Stimulated activated CD8-positive, alpha-beta memory T cell treated with anti-CD3 and anti-CD28 coated beads, Interleukin-12 subunit alpha, Interleukin-12 subunit beta, amount 100 ng/mL, for 4 hours (primary cell): Measurements from ENCODE around the gene SLC9C2.
"Not testable (repeated sequence)": the region's sequence is repeated elsewhere in the genome, so short reads cannot be mapped to it uniquely, and the experiment has no call there.

Experiments used
- DNase-seq: peaks from one replicate; pipeline ENCODE4 v3.0.0-alpha.2; 2020; ENCODE audit warnings: low read depth

SLC9C2 gene, protein sequence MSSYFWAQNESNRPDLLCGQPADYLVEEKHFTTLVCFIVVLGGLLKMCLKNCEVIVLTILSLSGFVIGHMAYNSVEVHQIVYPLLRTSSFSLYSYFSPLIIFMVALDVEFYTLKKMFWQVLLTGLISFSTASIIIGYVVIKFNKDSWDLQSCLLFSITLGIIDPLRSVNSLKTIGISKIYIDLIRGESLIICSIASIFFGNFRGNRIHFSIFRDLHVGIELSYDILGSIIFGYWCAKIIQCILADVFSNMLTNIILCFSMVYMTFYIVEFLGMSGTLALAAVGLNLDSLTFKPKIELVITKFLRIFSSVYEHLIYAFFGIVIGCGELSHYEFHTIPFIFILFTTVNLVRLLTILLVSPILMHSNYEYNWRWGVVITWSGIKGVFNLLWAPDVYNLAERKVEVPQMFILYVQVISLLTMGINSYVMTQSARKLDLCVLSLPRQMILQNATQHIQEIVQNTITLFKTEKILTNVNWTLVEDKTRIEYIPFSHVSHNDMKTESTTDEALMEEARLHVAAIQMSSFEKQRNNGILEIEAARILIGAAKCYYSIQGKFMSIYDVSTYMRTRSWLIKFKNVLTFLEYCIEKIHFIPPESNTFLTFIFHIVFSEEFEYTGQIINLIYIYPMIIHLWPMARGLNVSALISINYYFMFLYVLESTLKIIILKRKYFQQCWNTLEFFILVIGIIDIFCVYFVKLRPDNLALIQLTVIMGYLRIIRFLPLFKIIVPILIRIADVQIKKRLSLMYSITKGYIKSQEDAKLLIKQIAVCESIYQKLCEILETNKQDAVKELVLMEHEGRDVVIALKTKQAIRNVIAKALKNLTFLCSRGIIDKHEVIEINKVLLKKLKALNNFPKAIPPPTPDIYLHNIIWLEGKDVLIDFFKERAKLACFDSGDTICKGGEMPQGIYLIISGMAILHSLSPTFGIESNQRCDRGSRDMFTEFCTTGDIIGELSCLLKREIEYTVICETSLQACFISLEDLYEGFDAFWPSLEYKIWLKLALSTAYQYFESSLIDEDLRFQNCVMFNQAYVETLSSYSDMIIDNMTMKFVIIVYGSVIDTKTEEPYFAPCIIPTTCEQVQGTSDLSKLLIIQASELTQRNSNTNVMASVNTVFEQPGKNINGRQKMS

DNA sequence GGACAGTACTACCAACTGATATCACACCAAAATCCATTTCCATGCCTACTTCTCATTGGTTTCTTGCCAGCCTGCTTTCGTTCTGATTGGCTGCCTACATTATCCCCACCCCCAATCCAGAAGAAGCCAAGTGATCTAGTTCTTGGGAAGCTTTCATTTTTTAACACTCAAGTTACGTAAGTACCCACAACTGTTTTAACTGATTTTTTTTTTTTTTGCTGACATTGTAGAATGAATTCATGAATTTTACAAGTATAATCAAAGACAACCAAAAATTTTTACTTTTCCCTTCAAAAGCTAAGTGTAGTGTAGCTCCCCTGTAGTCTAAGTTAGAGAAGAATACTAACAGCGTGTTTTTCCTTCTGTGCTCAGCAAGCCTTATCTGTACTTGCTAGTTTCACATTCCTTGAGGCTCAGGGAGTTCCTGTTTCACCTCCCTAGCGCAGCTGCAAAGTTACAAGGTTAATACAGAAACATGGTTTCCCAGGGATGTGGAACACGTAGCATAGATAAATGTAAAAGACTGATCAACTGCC is at the start of gene SLC9C2:
Gene SLC9C2, minus strand, starts transcription at position 17 of the 536 bp plus-strand sequence. CDS start 1,296 bp downstream, outside the sequence.
- DNase-seq, result no peak

DNA sequence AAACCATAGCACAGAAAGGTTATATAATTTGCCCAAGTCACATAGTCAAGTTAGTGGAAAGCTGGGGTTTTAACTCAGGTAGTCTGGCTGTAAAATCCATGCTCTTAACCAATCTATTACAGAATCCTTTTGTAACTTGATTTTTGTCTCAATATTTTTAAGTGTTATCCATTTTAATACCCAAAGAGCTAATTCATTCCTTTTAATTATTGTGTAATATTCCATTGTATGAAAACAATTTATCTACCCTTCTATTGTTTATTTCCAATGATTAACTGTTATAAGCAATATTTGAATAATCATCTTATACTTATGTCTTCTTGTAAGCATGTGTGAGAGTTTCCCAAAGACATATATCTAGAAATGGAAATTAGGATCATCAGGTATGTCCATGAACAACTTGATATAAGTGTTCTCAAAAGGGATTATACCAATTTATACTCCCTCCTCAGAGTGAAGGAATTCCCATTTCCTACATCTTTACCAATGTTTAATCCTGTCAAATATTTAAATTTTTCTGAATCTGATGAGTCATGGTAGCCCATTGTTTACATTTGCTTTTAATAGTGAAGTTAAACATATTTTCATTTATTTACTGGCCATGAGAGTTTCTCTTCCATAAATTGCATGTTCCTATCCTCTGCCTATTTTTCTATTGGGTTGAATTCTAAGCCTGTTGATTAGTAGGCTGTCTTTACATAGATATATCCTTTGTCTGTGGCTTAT is 46.2 kb upstream of the SLC9C2 start:
- DNase-seq, result no peak

DNA sequence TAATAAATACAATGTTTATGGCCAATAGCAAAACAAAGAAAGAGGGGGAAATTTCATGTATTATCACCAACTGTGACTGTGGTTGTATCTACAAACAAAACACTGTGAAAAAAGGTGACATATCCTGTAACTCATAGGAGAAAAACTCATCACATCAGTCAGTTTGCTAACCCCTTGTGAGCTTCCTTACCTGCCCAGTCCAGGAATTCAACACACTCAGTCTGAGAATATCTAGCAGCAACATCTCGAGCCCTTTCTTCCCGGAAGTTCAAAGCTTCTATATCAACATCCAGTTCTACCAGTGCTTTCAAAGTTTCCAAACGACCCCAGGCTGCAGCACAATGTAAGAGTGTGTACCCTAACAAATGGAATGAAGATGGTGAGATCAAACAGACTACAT is 43.8 kb upstream of the SLC9C2 start:
- no peak for DNase-seq

DNA sequence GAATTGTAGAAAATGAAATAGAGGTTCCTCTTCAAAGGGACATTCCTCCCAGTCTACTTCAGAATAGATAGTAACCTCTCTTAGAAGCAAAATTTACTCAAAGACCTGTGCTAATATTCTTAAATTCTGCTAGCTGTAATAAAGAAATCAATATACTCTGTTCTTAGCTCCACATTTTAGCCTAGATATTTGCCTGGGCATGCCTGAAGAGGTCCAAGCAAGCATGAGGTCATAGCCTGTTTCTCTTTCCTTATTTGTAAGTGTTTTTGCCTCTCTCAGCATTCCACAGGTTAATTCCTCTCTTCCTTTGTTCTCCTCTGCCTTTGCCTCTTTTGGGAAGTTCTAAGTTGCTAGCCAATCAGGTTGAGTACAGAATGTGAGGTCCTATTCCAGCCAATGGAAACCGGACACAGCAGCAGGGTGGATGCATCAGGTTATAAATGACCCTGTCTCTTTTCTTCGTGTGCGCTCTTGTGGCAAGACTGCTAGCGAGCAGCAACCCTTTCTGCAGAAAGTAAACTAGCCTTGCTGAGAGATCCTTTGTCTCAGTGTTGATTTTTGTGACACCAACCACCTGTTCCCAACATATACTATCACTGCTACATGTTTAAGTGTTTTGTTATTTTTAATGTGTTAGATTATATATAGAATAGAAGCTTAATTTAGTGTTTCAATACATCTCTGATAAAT is 39.7 kb upstream of the SLC9C2 start:
- DNase-seq, result not testable (repeated sequence)

DNA sequence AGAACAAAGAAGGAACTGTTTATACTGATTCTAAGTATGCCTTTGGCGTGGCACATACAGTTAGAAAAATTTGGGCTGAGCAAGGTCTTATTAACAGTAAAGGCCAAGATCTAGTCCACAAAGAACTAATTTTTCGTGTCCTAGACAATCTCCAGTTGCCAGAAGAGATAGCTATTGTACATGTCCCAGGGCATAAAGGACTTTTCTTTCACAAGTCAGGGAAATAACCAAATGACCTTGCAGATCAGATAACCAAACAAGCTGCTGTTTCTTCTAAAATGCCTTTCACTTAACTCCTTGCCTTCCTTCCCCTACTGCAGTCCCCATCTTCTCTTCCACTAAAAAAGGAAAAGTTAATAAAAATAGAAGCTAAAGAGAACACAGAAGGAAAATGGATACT is 36.2 kb upstream of the SLC9C2 start:
- no peak for DNase-seq

DNA sequence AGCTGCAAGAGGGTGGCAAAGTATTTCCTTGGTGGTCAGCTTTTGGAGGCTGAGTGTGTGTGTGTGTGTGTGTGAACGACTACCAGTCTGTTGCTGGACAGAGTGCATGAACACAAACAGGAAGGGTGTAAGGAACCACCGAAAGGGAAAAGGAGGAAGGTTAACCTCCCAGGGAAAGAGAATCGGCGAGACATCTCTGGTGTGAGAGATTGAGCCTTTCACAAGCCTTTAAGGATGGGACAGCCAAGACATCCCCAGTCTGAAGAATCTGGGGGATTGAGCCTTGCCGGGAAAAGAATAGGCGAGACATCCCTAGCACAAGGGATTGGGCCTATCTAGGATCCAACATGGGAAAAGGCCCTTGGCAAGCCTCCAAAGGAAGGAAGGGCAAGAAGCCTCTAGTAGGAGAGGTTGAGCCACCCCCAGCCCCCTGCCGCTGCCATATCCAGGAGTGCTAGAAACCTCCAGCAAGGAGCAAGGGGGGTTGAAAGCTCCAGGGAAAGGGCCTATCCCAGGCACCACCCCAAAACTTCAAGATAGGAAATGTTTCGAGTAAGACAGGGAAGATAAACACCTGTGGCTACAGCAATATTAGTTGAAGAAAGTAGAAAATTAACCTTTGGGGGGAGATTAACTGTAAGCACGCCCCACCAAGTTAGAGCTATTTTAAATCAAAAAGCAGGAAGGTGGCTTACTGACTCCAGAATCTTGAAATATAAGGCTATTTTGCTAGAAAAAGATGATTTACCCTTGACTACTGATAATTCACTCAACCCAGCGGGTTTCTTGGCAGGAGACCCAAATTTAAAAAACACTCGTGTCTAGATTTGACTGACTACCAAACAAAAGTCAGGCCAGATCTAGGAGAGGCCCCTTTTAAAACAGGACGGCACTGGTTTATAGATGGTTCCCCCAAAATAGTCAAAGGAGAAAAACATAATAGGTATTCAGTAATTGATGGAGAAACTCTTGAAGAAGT is 35.5 kb upstream of the SLC9C2 start:
- no peak for DNase-seq

DNA sequence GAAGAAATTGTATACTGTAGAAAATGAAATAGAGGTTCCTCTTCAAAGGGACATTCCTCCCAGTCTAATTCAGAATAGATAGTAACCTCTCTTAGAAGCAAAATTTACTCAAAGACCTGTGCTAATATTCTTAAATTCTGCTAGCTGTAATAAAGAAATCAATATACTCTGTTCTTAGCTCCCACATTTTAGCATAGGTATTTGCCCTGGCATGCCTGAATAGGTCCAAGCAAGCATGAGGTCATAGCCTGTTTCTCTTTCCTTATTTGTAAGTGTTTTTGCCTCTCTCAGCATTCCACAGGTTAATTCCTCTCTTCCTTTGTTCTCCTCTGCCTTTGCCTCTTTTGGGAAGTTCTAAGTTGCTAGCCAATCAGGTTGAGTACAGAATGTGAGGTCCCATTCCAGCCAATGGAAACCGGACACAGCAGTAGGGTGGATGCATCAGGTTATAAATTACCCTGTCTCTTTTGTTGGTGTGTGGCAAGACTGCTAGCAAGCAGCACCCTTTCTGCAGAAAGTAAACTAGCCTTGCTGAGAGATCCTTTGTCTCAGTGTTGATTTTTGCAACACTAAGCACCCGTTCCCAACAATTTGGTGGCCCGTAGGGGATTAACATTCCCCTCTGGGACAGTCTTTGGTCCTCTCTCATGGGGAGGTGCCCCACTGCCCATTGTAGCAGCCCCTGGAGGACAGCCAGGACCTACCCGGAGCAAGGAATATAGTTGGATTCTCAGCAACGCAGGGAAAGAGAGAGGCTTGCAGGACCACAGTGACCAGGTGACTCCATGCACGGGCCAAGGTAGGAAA is 34.6 kb upstream of the SLC9C2 start:
- DNase-seq, result not testable (repeated sequence)

DNA sequence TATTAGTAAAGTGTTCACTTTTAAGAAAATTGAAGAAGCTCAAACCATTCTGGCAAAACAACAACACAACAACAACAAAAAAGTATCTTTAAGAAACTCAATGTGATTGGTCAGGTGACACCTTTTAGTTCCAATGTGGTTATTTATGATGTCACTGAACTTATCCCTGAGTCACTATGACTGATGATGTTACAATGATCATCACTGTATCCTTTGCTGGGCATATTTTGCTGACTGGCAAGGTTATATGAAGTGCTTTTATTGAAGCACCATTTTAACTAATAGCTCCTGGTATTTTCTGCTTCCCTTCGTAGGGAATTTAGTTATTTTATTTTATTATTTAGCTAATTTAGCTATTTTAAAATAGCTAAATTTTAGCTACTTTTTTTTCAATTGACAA is 32.2 kb upstream of the SLC9C2 start, which contains the start of gene TEX50:
Gene TEX50, plus strand, starts transcription at position 223 of the 400 bp plus-strand sequence. CDS start 184 bp downstream, outside the sequence.
- DNase-seq, result no peak

DNA sequence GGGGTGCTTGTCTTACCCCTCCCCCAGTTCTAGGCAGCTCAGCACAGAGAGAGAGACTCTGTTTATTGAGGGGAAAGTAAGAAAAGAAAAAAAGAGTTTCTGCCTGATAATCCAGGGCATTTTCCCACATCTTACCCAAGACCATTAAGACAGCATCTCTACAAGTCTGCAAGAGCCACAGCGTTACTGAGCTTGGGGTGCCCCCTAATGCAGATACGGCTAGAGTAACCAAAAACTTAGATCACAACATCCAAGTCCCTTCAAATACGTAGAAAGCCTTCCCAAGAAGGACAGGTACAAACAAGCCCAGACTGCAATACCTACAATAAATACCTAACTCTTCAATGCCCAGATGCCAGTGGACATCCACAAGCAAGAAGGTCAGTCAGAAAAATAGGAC is 26.0 kb upstream of the SLC9C2 start:
- no peak for DNase-seq

DNA sequence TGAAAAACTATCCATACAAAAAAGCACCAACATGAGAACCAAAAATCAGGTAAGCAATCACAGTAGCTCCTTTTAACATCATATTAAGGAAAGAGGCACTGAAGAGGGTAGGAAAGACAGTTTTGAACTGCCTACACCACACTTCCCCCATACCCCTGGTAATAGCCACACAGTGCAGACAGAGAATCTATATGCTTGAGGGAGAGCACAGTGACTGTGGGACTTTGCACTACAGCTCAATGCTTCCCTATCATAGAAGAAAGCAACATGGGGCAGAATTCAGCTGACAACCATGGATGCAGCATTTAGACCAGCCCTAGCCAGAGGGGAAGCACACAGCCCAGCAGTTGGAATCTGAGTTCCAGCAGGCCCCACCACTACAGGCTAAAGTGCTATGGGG is 24.4 kb upstream of the SLC9C2 start:
- no peak for DNase-seq

DNA sequence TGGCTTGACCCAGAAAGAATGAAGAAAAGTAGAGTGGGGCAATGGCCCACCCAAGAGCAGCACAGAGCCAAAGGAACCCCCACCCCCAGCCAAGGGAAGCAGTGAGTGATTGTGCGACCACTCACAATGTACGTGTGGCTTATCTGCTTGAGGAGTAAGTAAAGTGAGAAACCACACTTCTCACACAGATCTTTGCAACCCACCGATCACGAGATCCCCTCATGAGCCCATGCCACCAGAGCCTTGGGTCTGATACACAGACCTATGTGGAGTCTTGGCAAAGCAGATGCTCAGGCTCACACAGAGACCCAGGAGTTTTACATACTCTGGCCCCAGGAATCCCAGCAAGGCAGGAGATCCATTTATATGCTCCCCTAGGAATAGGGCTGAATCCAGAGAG is 14.0 kb upstream of the SLC9C2 start:
- DNase-seq, result no peak

DNA sequence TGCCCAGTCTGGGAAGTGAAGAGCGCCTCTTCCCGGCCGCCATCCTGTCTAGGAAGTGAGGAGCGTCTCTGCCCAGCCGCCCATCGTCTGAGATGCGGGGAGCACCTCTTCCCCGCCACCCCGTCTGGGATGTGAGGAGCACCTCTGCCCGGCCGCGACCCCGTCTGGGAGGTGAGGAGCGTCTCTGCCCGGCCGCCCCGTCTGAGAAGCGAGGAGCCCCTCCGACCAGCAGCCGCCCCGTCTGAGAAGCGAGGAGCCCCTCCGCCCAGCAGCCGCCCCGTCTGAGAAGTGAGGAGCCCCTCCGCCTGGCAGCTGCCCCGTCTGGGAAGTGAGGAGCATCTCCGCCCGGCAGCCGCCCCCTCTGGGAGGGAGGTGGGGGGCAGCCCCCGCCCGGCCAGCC is 10.2 kb upstream of the SLC9C2 start:
- not testable (repeated sequence) for DNase-seq

DNA sequence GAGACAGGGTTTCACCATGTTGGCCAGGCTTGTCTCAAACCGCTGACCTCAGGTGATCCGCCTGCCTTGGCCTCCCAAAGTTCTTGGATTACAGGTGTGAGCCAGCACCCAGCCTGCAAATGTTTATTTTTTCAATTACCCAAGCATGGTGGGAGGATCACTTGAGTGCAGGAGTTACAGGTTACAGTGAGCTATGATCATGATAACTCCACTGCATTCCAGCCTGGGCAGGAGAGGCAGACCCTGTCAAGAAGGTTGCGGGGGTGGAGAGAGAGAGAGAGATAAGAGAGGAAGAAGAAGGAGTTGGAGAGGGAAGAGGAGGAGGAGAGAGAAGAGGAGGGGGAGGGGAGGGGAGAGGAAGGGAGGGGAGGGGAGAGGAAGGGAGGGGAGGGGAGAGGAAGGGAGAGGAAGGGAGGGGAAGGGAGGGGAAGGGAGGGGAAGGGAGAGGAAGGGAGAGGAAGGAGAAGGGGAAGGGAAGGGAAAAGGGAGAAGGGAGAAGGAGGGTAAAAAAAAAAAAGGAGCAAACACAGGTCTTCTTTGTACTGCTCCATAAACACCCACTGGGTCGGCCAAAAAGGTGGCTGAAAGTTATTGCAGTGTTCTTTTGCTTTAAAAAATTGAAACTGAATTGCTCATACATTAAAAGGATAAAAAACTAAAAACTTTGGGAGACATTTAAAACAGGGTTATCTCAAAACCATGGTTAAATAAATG is 5.8 kb upstream of the SLC9C2 start:
- DNase-seq, result no peak

DNA sequence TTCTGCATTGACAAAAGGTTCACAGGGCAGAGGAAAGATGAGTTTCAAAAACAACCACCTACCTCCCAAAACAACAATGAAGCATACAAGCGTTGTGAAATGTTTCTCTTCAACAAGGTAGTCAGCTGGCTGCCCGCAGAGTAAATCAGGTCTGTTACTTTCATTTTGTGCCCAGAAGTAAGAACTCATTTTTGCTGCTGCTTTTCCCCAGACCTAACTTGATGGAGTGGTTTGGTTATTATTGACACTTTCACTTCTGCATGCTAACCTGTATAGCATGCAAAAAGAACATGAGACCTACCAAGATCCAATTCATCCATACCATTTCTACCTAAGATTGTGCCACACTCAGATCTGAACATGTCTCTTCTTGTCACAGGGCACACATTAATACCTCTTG is 1.3 kb downstream of the SLC9C2 start:
- no peak for DNase-seq

DNA sequence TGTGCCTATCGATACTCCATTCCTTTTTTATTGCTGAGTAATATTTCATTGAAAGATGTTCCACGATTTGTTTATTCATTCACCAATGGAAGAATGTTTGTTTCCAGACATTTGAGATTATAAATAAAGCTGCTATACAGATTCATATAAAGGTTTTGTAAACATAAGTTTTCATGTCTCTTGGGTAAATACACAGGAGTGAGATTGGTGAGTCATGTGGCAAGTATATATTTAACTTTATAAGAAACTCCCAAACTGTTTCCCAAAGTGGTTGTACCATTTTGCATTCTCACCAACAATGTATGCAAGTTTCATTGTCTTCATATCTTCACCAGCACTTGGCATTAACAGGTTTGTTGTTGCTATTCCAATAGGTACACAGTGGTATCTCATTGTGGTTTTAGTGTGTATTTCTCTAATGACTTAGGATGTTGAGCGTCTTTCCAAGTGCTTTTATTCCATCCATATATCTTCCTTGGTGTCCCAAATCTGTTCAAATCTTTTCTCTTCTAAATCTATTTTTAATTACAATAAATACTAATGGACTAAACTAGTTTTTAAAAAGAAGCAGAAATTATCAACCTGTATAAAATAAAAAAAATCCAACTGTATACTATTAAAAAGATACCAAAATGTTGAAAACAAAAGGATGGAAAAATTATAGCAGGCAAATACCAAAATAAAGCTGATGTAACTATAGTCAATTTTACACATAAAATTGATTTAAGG is 6.6 kb downstream of the SLC9C2 start:
- DNase-seq, result no peak

DNA sequence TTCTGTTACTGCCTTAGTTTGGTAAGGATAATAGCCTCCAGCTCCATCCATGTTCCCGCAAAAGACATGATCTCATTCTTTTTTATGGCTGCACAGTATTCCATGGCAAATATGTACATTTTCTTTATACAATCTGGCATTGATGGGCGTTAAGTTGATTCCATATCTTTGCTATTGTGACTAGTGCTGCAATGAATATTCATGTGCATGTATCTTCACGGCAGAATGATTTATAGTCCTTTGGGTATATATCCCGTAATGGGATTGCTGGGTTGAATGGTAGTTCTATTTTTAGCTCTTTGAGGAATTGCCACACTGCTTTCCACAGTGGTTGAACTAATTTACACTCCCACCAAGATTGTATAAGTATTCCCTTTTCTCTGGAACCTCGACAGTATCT is 11.7 kb downstream of the SLC9C2 start:
- DNase-seq, result not testable (repeated sequence)

DNA sequence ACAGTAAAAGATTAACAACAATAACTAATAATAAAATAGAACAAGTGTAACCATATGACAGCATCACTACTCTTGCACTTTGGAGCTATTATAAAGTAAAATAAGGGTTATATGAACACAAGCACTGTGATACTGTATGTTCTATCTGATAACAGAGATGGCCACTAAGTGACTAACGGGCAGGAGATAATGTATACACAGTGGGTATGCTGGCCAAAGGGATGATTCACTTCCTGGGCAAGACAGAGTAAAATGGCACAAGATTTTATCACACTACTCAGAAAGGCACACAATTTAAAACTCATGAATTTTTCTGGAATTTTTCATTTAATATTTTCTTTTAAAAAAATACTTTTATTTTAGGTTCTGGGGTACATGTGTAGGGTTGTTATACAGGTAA is 12.3 kb downstream of the SLC9C2 start:
- DNase-seq, result no peak
